Measurements from ENCODE around the gene LY6G6F.

- TF ChIP-seq CTCF (IDR thresholded peaks at IDR 0.05) (no peak), POLR2A (IDR thresholded peaks at IDR 0.05) (no peak), POLR2AphosphoS5 (IDR thresholded peaks at IDR 0.05) (no peak)
Observed at GRCh38 chr6:31693535-31693934, 13.1 kb upstream of the LY6G6F start.

Data from breast epithelium (tissue), 3 donors.